GM19463 (cell line): Measurements from ENCODE around the gene FHIT.

ENCODE experiments used
- ATAC-seq: cut with Tn5 transposase; IDR thresholded peaks from one replicate; pipeline ENCODE4 v1.9.1; 2021; ENCODE audit warnings: mild to moderate bottlenecking, moderate library complexity; ENCODE audit not compliant: unreplicated experiment

The FHIT gene

GRCh38 chr3:60263191-60263590 lies 988.1 kb downstream of the FHIT start:
- no peak for ATAC-seq

GRCh38 chr3:60262546-60262945 lies 988.7 kb downstream of the FHIT start:
- no peak for ATAC-seq

- no peak for ATAC-seq
Observed at GRCh38 chr3:60260546-60260945, 990.7 kb downstream of the FHIT start.

- no peak for ATAC-seq
Observed at GRCh38 chr3:60250810-60251209, 1000.4 kb downstream of the FHIT start.

- ATAC-seq, result no peak
Observed at GRCh38 chr3:60250206-60250605, 1001.0 kb downstream of the FHIT start.

GRCh38 chr3:60246361-60246760 lies 1004.9 kb downstream of the FHIT start:
- no peak for ATAC-seq

GRCh38 chr3:60243456-60243855 lies 1007.8 kb downstream of the FHIT start:
- no peak for ATAC-seq

GRCh38 chr3:60240492-60240891 lies 1010.8 kb downstream of the FHIT start:
- ATAC-seq, result no peak

GRCh38 chr3:60238550-60238949 lies 1012.7 kb downstream of the FHIT start:
- no peak for ATAC-seq

- ATAC-seq, result no peak
Observed at GRCh38 chr3:60229502-60229901, 1021.8 kb downstream of the FHIT start.

GRCh38 chr3:60228823-60229222 lies 1022.4 kb downstream of the FHIT start:
- ATAC-seq, result no peak

- no peak for ATAC-seq
Observed at GRCh38 chr3:60226912-60227311, 1024.3 kb downstream of the FHIT start.

- no peak for ATAC-seq
Observed at GRCh38 chr3:60225848-60226247, 1025.4 kb downstream of the FHIT start.

GRCh38 chr3:60220768-60221167 lies 1030.5 kb downstream of the FHIT start:
- ATAC-seq, result no peak

GRCh38 chr3:60219501-60219900 lies 1031.8 kb downstream of the FHIT start:
- no peak for ATAC-seq

GRCh38 chr3:60217156-60217911 lies 1033.9 kb downstream of the FHIT start:
- ATAC-seq, result no peak

- no peak for ATAC-seq
Observed at GRCh38 chr3:60216462-60217075, 1034.7 kb downstream of the FHIT start.

- no peak for ATAC-seq
Observed at GRCh38 chr3:60215946-60216345, 1035.3 kb downstream of the FHIT start.

GRCh38 chr3:60207905-60208304 lies 1043.3 kb downstream of the FHIT start:
- ATAC-seq, result no peak

GRCh38 chr3:60206206-60206605 lies 1045.0 kb downstream of the FHIT start:
- no peak for ATAC-seq

- no peak for ATAC-seq
Observed at GRCh38 chr3:60202052-60202726, 1049.1 kb downstream of the FHIT start.

GRCh38 chr3:60199306-60199705 lies 1051.9 kb downstream of the FHIT start:
- no peak for ATAC-seq
